ENCODE results near the gene DOCK1.

DOCK1 gene

DNA sequence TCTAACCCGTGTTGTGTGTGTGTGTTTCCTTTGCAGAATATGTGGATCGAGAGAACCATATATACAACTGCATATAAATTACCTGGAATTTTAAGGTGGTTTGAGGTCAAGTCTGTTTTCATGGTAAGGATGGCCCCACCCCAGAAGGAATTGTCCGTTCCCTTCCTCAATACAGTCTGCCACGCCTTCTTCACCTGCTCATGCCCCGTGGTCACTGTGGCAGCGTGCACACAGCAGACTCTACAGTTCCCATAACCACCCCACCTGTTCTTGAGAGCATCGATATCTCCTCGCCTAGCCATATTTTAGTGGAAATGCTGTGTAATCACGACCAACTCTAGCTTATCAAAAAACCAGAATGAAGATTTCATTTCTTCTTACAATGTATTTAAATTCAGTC lies 509.9 kb downstream of the DOCK1 start:
- DNase-seq: no peak

DNA sequence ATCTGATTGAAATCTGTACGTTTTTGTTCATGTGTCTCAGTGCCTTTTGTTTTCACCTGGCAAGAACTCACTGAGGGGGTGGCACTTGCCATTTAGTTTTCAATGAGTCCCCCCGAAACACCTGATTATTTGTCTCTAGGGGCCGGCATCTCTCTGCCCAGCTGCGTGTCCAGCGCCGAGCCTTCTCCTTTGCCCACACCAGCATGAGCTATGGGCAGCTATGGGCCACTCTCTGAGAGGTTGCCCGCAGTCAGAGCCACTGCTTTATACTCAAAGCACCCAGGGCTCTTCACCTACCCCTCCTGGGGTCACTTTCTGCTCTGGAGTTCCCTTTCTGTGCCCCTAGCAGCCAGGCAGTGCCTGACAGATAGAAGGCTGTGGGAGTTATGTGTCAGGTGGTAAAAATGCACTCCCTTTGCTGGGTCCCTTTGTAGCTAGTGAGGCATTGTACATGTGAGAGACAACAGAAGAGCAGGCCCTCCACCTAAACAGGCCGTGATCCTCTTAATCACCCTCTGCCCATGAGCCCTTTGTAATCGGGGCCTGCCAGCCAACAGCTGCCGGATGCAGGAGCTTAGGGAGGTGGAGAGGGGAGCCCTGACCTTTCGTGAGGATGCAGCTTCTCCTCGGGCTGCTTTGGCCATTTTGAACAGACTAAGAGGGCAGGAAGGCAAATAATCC lies 510.8 kb downstream of the DOCK1 start:
- no peak for DNase-seq

DNA sequence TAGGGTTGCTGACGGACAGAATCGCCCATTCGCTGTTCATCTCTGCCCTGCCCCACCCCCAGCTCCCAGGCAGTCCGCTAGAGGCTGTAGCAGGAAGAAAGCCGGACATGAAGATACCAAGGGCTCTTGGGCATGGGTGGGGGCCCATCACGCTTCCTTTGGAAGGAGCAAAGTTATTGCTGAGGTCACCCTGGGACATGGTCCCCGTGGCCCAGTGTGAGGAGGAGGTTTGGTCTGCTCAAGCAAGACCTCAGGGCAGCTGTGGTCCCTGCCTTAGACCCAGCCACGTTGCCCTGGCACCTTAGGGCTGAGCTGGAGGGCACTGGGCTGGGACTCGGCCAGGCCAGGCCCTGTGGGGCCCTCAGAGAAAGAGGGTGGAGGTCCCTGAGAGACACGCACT lies 511.8 kb downstream of the DOCK1 start:
- DNase-seq: no peak

GRCh38 chr10:127417686-127418401 lies 512.6 kb downstream of the DOCK1 start:
- no peak for DNase-seq

- no peak for DNase-seq
These were observed 513.4 kb downstream of the DOCK1 start for GRCh38 chr10:127418536-127419168.

GRCh38 chr10:127420138-127420684 lies 515.0 kb downstream of the DOCK1 start:
- no peak for DNase-seq

DNA sequence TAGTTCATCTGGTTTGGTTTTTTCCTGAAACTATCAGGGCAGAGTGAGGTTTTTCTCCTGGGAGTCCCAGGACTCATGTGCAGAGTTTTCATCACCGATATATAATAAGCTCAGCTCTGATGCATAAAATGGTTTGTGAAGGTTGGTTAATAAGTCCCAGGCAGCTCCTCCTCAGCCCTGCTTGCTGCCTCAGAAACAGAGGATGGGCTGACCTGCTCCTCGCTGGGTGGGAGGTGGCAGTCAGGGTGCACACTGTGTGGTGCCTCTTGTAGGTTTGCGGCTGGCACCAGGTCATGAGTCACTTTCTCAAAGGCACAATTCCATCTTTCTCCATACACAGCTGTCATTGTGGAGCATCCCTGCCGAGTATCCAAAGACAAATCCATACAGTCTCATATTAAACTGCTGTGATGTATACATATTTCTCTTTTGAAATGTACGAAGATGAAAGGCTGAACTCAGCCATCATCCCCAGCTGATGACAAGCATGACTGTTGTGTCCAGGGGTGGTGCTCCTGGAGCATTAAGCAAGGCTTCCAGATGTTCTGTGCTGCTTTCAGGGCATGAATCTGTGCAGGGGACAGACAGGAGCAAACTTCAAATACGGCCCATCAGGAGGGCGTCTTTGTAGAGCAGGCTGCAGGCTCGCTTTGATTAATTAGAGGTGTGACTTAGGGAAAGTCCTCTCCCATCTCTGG lies 518.1 kb downstream of the DOCK1 start:
- no peak for DNase-seq

GRCh38 chr10:127424594-127425264 lies 519.5 kb downstream of the DOCK1 start:
- no peak for DNase-seq

DNA sequence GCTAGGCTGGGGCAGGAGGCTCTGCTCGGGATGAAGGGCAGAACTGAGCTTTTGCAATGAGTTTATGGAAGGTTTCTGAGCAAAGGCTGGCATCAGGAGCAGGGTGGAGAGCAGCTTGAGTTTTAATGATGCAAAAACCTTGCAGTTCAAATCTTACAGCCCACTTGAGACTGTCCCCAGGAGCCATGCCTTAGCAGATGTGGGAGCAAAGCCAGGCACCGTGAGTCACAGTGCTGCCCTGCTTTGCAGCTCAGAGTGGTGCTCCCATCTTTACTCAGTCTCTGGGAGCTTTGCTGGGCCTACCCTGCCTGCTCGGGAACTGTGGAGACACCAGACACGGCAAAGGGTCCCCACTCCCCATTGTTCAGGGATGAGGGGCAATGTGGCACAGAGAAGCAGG lies 521.5 kb downstream of the DOCK1 start:
- no peak for DNase-seq

DNA sequence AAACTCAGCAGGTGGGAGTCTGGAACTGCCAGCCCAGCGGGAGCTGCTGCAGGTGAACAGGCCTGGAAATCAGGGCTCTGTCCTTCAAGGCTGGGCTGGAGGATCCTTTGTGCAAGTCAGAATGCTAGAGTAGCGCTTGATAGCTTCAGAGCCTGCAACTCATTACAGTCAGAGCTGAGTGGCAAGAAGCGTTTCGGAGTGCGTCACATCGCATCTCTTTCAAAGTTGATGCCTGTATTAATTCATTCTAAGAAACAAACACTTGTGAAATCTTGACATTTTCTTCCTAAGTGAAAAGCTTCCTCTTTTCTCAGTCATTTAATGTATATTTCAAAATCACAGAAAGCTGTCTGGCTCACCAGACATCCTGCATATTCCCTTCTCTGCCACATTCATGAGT lies 522.7 kb downstream of the DOCK1 start:
- DNase-seq: no peak

DNA sequence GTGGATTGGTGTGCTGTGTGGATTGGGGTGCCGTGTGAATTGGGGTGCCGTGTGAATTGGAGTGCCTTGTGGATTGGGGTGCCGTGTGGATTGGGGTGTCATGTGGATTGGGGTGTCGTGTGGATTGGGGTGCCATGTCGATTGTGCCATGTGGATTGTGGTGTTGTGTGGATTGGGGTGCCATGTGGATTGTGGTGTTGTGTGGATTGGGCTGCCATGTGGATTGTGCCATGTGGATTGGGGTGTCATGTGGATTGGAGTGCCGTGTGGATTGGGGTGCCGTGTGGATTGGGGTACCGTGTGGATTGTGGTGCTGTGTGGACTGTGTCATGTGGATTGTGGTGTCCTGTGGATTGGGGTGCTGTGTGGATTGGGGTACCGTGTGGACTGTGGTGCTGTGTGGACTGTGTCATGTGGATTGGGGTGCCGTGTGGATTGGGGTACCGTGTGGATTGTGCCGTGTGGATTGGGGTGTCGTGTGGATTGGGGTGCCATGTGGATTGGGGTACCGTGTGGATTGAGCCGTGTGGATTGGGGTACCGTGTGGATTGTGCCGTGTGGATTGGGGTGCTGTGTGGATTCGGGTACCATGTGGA lies 523.3 kb downstream of the DOCK1 start:
- no peak for DNase-seq

DNA sequence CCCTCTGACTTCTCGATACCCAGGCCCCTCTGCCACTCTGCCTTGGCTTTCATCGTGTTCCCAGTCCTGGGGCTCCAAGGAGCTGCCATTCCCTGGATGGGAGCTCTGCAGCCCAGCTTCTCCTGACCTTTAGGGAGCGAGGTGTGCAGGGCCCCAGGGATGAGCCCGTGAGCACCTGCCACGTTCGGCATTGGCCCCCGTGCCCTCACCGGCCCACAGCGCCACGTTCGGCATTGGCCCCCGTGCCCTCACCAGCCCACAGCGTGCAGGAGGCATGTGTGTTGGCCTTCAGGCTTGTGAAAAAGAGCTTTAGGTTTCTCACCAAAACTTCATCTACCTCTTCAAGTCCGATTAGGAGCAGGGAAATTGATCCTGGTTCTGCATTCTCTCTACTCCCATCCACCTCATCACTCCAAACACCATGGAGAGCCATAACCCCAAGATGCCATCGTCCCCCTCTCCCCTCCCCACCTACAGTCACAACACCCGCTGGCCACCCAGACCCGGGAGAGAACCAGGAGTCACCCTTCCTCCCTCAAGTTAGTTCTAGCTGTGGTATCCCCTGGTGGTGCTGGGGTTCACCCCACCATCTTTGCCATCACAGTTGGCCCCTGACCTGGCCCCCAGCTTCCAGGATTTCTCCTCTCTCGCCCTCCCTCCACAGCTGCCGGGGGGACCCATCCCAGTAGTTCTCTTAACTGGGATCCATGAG lies 524.5 kb downstream of the DOCK1 start:
- DNase-seq: no peak

- DNase-seq: no peak
These were observed 526.3 kb downstream of the DOCK1 start for GRCh38 chr10:127431525-127431924.

DNA sequence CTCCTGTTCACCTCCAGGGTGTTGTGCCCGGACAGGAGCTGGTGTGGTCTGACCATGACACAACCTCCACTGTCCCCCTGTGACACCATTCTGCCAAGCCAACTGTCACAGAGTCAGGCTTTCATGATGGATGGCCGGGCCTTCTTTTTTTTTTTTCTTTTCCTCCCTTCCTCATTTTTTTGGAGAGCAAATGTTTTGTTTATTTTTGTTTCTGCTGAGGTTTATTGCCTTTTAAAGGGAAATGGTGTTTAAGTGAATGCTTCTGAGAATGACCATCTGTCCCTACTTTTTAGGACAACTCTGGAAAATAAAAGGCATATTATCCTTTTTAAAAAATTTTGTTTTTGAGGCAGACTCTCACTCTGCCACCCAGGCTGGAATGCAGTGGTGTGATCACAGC lies 528.8 kb downstream of the DOCK1 start:
- DNase-seq: no peak

DNA sequence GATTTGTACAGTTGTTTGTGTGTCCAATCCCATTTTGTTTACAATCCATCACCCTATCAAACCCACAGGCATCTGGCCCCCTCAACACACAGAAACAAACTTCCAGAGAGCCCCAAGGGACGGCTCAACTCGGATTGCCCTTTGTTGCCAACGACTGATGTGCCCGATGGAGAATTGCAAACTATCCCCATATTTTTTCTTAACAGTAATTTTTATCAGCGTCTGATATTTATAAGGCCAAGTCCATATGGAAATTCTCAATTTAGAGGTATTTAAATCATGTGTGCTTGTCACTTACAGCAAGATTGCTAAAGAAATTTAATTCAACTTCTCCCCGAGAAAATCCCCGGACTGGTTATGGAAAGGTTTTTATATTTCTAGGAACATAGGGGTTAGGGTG lies 530.0 kb downstream of the DOCK1 start:
- no peak for DNase-seq

DNA sequence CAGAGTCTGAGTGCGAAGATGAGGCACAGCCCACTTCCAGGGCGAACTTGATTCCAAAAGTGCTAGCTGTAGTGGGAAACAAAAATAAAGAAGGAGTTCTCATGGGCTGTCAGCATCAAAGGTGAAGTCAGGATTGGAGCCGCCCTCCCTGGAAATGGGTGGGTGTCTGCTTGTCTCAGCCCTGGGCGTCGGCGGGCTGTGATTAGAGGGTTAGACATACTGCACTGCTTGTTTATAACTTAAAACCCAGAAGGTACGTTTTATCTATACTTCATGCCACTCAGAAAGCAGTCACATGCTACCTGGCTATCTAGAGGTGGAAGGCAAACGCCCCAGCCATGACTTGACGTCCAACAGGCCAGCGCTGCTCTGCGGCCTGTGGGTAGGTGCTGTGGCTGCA lies 535.1 kb downstream of the DOCK1 start:
- no peak for DNase-seq

GRCh38 chr10:127441350-127442219 lies 536.4 kb downstream of the DOCK1 start:
- no peak for DNase-seq

- no peak for DNase-seq
These were observed 536.9 kb downstream of the DOCK1 start for GRCh38 chr10:127442220-127442525.

DNA sequence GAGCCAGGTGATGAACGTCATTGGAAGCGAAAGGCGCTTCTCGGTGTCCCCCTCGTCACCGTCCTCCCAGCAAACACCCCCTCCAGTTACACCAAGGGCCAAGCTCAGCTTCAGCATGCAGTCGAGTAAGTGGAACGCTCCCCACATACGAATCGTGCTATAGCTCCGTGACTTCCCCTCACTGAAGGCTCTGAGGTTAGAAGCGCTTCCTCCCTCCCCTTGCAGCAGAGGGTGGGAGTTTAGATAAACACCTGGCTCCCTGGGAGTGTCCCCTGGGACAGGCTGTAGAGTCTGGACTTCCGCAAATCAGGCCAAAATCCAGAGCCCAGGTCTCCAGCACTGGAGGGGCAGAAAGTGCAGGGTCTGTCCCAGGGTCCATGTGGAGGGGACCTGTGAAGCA lies 538.9 kb downstream of the DOCK1 start:
- no peak for DNase-seq

DNA sequence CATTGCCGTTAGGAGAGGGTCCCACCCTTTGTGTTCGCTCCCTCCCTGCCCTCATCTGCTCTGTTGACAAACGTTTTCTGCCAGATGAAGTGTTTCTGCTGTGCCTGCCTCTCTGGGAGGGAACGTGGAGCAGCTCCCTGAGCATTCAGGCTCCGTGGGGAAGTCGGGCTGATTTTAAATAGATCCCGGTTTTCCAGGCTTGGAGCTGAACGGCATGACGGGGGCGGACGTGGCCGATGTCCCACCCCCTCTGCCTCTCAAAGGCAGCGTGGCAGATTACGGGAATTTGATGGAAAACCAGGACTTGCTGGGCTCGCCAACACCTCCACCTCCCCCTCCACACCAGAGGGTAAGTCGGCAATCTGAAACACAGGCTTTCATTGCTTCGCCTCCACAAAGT lies 542.0 kb downstream of the DOCK1 start:
- DNase-seq: no peak

DNA sequence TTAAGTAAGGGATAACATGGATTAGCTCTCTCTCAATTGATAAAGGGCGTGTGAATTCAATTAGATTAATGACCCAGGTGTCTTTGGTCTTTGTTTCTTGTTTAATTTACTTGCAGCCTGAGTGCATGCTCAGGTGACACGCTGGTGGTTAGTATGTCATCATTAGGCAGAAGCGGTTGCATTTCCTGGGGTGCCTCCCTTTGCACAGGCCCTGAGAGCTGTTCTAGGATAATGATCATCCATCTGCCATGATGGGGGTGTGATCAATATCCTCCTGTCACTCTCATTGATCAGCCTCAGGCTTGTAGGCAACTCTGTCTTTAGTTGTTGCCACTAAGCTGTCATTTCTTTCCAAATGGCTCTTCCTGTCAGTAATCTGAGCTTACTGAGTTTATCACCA lies 544.3 kb downstream of the DOCK1 start:
- no peak for DNase-seq

All from NK-92 treated with Interleukin-12 subunit alpha and Interleukin-12 subunit beta, amount 100 ng/mL, for 24 hours (cell line).